Hindlimb muscle (tissue), 1 donor: ENCODE results near the gene KCTD4. TPM values are rescaled to one million over a fixed set of nuclear protein-coding genes. Genes with fewer than 3 reads are reported as not detected.

Experiments
- DNase-seq: peaks from one replicate; pipeline ENCODE4 v3.0.0-alpha.2; 2013
- polyA plus RNA-seq: library from polyadenylated mRNA; unstranded; fragments of 120-200 nt; gene quantifications from one replicate; pipeline ENCODE4 v1.2.1, GENCODE V29; 2013; ENCODE audit not compliant: insufficient read length

KCTD4 gene
- polyA plus RNA-seq, 1 donor: not detected

- DNase-seq: no peak
Measured at GRCh38 chr13:45174478-45174877, 26.4 kb downstream of the KCTD4 start.

GRCh38 chr13:45168555-45168930 lies 32.3 kb downstream of the KCTD4 start:
- DNase-seq: no peak

GRCh38 chr13:45167611-45168554 lies 33.0 kb downstream of the KCTD4 start:
- DNase-seq: no peak

GRCh38 chr13:45166858-45167257 lies 34.0 kb downstream of the KCTD4 start:
- DNase-seq: no peak

- no peak for DNase-seq
Measured at GRCh38 chr13:45162821-45163220, 38.0 kb downstream of the KCTD4 start.

GRCh38 chr13:45162194-45162593 lies 38.7 kb downstream of the KCTD4 start:
- DNase-seq: peak; percentile 19

GRCh38 chr13:45156565-45157361 lies 44.1 kb downstream of the KCTD4 start:
- DNase-seq: no peak

GRCh38 chr13:45149964-45150363 lies 50.9 kb downstream of the KCTD4 start:
- DNase-seq: no peak

- DNase-seq: no peak
Measured at GRCh38 chr13:45143346-45143751, 57.5 kb downstream of the KCTD4 start.

Other genes with a start within 250 kb of the KCTD4 start
- gene NUFIP1, start 211.6 kb downstream of the KCTD4 start, polyA plus RNA-seq: 8.4 TPM
- gene GPALPP1, start 211.5 kb downstream of the KCTD4 start, polyA plus RNA-seq: 26.7 TPM
- gene GTF2F2, start 80.5 kb downstream of the KCTD4 start, polyA plus RNA-seq: 18.1 TPM
- 8,044 TPM for gene TPT1, start 140.1 kb upstream of the KCTD4 start, polyA plus RNA-seq
- gene SLC25A30, start 217.3 kb upstream of the KCTD4 start, polyA plus RNA-seq: 14.7 TPM